ENCODE data around the gene LTF. TPM values are rescaled to one million over a fixed set of nuclear protein-coding genes. Genes with fewer than 3 reads are reported as not detected.

The LTF gene
- total and polyA plus RNA-seq, 2 of the 13 experiments (the other 11 are each of a cell fraction or from before 2014, with no cell fraction given), result not detected

GRCh38 chr3:46413951-46414350, 50.8 kb downstream of the LTF start:
- H3K4me2 ChIP-seq (ENCODE audit: low read depth, low read length), result no peak overlapping the region
- H3K27ac ChIP-seq (ENCODE audit: extremely low read length, insufficient read depth, low read length), result no peak overlapping the region
- peaks cover 1 to 9% of the 10 kb centered on the region in 2 experiments; a peak in 2 of 5 replicates for H3K27me3 ChIP-seq (ENCODE audit: control insufficient read depth in 1 of 2, insufficient read depth in 2 of 2, low read length in 2 of 2)
- H3K79me2 ChIP-seq (ENCODE audit: insufficient read depth, low read length), result no peaks in the 10 kb centered on the region
- BruUV-seq (replicated peaks), result no TSS peak
- WGBS (ENCODE audit: low lambda C conversion rate), result under 1% methylated on average over 4 of the region's 5 CpGs
- H3K9ac ChIP-seq (ENCODE audit: insufficient read depth, low read depth, low read length), result no peak overlapping the region
- no peaks in the 10 kb centered on the region for H3K9me3 ChIP-seq (ENCODE audit: low read length)
- H3K36me3 ChIP-seq (replicated peaks in 1 of 2; ENCODE audit: control insufficient read depth in 1 of 2, insufficient read depth in 2 of 2, low read length in 2 of 2), result no peaks in the 10 kb centered on the region
- no peaks in the 10 kb centered on the region for H3K4me1 ChIP-seq (ENCODE audit: insufficient read depth, low read length)
- POLR2A ChIA-PET, result no interaction called here
- CTCF ChIA-PET (ENCODE audit: low intra/inter-chr PET ratio, low total read pairs), result no interaction called here
- no peak overlapping the region for H2AFZ ChIP-seq (ENCODE audit: low read length)
- intact Hi-C loops (cut with micrococcal nuclease; ENCODE audit: unreplicated experiment), result no loop called here
- H4K20me1 ChIP-seq (ENCODE audit: insufficient read depth, low read length), result no peaks in the 10 kb centered on the region
- no peak for FAIRE-seq
- H3K4me3 ChIP-seq (replicated peaks in 1 of 3; ENCODE audit: insufficient read depth in 1 of 3, low read depth in 2 of 3, low read length in 3 of 3), result no peak overlapping the region
- DNase-seq (ENCODE audit: low spot score), result no peak
- in situ Hi-C loops (cut with HindIII; ENCODE audit: extremely low pct_ligation_motif_present, low pct_unique_long_range_greater_than_20kb), result no loop called here
- no peak for ATAC-seq
- TF ChIP-seq SPEN (CRISPR knock-in tag; IDR thresholded peaks at IDR 0.05; ENCODE audit: low read depth) (no peak), ZNF160 (CRISPR knock-in tag; IDR thresholded peaks at IDR 0.05) (no peak), ZSCAN12 (CRISPR knock-in tag; IDR thresholded peaks at IDR 0.05) (no peak), YY1 (IDR thresholded peaks at IDR 0.05; ENCODE audit: insufficient read depth, insufficient replicate concordance, low read depth, low read length) (no peak), MEIS1 (CRISPR knock-in tag; IDR thresholded peaks at IDR 0.05; ENCODE audit: borderline replicate concordance) (no peak), ZNF12 (CRISPR knock-in tag; IDR thresholded peaks at IDR 0.05) (no peak), ZNF768 (CRISPR knock-in tag; IDR thresholded peaks at IDR 0.05) (no peak), CSRNP2 (CRISPR knock-in tag; conservative IDR thresholded peaks at IDR 0.05; ENCODE audit: low read depth) (no peak), PHF8 (CRISPR knock-in tag; IDR thresholded peaks at IDR 0.05) (no peak), ZNF496 (CRISPR knock-in tag; IDR thresholded peaks at IDR 0.05; ENCODE audit: insufficient replicate concordance) (no peak), MEF2D (CRISPR knock-in tag; IDR thresholded peaks at IDR 0.05) (no peak), PAF1 (CRISPR knock-in tag; IDR thresholded peaks at IDR 0.05) (no peak), ZFP36L2 (CRISPR knock-in tag; IDR thresholded peaks at IDR 0.05) (no peak), ASH2L (IDR thresholded peaks at IDR 0.05; ENCODE audit: insufficient read length, low read depth, low read length) (no peak), DR1 (CRISPR knock-in tag; IDR thresholded peaks at IDR 0.05) (no peak), PAWR (CRISPR knock-in tag; IDR thresholded peaks at IDR 0.05; ENCODE audit: borderline replicate concordance) (no peak)
- TF ChIP-seq, protein P1, sequence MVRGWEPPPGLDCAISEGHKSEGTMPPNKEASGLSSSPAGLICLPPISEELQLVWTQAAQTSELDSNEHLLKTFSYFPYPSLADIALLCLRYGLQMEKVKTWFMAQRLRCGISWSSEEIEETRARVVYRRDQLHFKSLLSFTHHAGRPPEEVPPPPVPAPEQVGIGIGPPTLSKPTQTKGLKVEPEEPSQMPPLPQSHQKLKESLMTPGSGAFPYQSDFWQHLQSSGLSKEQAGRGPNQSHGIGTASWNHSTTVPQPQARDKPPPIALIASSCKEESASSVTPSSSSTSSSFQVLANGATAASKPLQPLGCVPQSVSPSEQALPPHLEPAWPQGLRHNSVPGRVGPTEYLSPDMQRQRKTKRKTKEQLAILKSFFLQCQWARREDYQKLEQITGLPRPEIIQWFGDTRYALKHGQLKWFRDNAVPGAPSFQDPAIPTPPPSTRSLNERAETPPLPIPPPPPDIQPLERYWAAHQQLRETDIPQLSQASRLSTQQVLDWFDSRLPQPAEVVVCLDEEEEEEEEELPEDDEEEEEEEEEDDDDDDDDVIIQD (CRISPR knock-in tag; IDR thresholded peaks at IDR 0.05; ENCODE audit: low read depth), result no peak

Measured in HepG2 (cell line).